Panc1 (cell line): ENCODE data around the gene SLC5A11. TPM values are rescaled to one million over a fixed set of nuclear protein-coding genes. Genes with fewer than 3 reads are reported as not detected.

ENCODE experiments used
- ATAC-seq: fragments of 200-7000 bp; cut with Tn5 transposase; 2 replicates; pipeline ENCODE4 v1.9.1; 2020; ENCODE audit warnings: mild to moderate bottlenecking, moderate library complexity
- BruUV-seq: library from RNA; stranded (reverse); fragments of 400-500 nt; replicated peaks from 2 replicates; lab custom pipeline; 2021; lab: Mats Ljungman, UMichigan
- CTCF ChIA-PET: fragments of 300-600 bp; sonication (Branson Sonifier 250); formaldehyde crosslinking; loops from one replicate; lab custom pipeline; 2022; ENCODE audit warnings: antibody characterized with exemption; lab: Charles Lee
- POLR2A ChIA-PET: fragments of 300-600 bp; sonication (Branson Sonifier 250); formaldehyde crosslinking; loops from one replicate; lab custom pipeline; 2022; ENCODE audit warnings: antibody characterized with exemption; lab: Charles Lee
- DNase-seq: peaks from one replicate; pipeline ENCODE4 v3.0.0-alpha.2; 2010; ENCODE audit warnings: low read depth, low spot score
- H3K27ac ChIP-seq: 2 replicates; pipeline ENCODE4 v1.5.1; 2011; ENCODE audit warnings: mild to moderate bottlenecking, low read length, inconsistent platforms
- H3K27me3 ChIP-seq: fragments of 200-500 bp; sonication (Bioruptor generic); 2 replicates; pipeline ENCODE4 v1.6.0; 2014; ENCODE audit warnings: low read length, inconsistent platforms; ENCODE audit not compliant: control insufficient read depth, insufficient read depth
- H3K36me3 ChIP-seq: fragments of 200-500 bp; sonication (Bioruptor generic); 2 replicates; pipeline ENCODE4 v1.5.1; 2014; ENCODE audit warnings: inconsistent platforms, mild to moderate bottlenecking, low read length, moderate library complexity; ENCODE audit not compliant: control insufficient read depth, insufficient read depth
- H3K4me1 ChIP-seq: 2 replicates; pipeline ENCODE4 v1.5.1; 2011; ENCODE audit warnings: inconsistent platforms, mild to moderate bottlenecking, low read length, moderate library complexity; ENCODE audit not compliant: control insufficient read depth, insufficient read depth
- H3K4me3 ChIP-seq, 2 experiments: 2 replicates each; pipeline ENCODE4 v1.5.1; 2011 to 2012; ENCODE audit warnings: low read depth in 2 of 2, low read length in 2 of 2, mild to moderate bottlenecking in 2 of 2, inconsistent platforms in 1 of 2, moderate library complexity in 1 of 2
- H3K9me3 ChIP-seq: fragments of 200-500 bp; sonication (Bioruptor generic); 2 replicates; pipeline ENCODE4 v1.5.1; 2014; ENCODE audit warnings: low read depth, mild to moderate bottlenecking, inconsistent platforms, low read length, moderate library complexity; ENCODE audit not compliant: control insufficient read depth, insufficient read depth
- POLR2AphosphoS5 ChIP-seq: IDR thresholded peaks from 2 replicates; pipeline ENCODE4 v1.6.1; 2012; ENCODE audit warnings: mild to moderate bottlenecking, low read depth, low read length, moderate library complexity
- SIN3A ChIP-seq: IDR thresholded peaks from 2 replicates; pipeline ENCODE4 v1.6.1; 2012; ENCODE audit warnings: low read depth, mild to moderate bottlenecking, low read length, moderate library complexity, borderline replicate concordance; ENCODE audit not compliant: insufficient read depth
- TCF7L2 ChIP-seq: IDR thresholded peaks from 2 replicates; pipeline ENCODE4 v1.6.1; 2011; ENCODE audit warnings: mild to moderate bottlenecking, low read depth, low read length, inconsistent platforms
- in situ Hi-C: cut with HindIII; loops from 2 replicates; pipeline ENCODE4 v1.10.0; 2016; ENCODE audit warnings: low sequenced_read_pairs, low pct_unique_long_range_greater_than_20kb
- intact Hi-C: fragments of 100-400 bp; cut with micrococcal nuclease; formaldehyde crosslinking; loops from one replicate; pipeline ENCODE4 v1.10.0; 2022; ENCODE audit not compliant: unreplicated experiment
- total RNA-seq: library from RNA; stranded (reverse); gene quantifications from one replicate; pipeline ENCODE4 v1.2.1, GENCODE V29; 2021; ENCODE audit not compliant: unreplicated experiment
- TF ChIP-seq, protein P1 (sequence below): fragments of 450-650 bp; IDR thresholded peaks from 2 replicates; pipeline ENCODE4 v1.5.1; 2017; ENCODE audit warnings: mild to moderate bottlenecking
- TF ChIP-seq, protein P2 (sequence below), 2 experiments: IDR thresholded peaks; 2 replicates each; pipeline ENCODE4 v1.6.1; 2011 to 2012; ENCODE audit warnings: low read depth in 2 of 2, control low read depth in 1 of 2, low read length in 1 of 2, mild to moderate bottlenecking in 1 of 2, moderate library complexity in 1 of 2; ENCODE audit not compliant: insufficient read depth in 1 of 2

SLC5A11 gene
- total RNA-seq, 1 experiment from 2014 or later: 0.13 TPM

DNA sequence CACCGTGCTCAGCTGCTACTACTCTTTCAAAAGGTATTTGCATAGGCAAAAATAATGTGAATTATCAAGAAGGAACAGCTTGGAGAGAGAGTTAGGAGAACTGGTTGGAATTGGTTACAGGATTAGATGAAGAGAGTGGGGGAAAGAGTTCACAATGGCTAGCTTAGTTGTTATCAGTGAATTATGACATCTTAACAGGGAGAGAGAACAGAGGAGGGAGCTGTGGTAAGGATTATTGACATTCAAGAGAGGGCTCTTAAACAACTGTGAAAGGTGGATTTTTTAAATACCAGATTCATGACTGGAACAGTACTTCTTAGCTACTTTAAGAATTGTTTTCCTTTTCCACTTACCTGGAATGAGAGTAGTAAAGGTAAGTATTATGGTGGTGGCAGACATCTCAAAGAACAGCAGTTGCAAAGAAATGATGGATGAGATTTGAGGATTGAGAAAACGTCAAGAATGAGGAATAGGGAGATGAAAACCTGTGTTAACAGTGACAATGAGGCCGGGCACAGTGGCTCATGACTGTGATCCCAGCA, 43.9 kb upstream of the SLC5A11 start:
- DNase-seq (no peak), ATAC-seq (no peak)
- Histone ChIP-seq H3K27ac (no peak overlapping the region), H3K36me3 (peaks cover 67% of the 10 kb centered on the region), H3K4me3 (no peak overlapping the region), H3K9me3 (no peaks in the 10 kb centered on the region), H3K27me3 (no peaks in the 10 kb centered on the region), H3K4me1 (no peaks in the 10 kb centered on the region)
- in situ Hi-C loops: loop anchor here (25.0 kb wide), 1 partner anchor 110 kb away; no protein-coding TSS in a partner anchor
- intact Hi-C loops: no loop called here
- BruUV-seq: no TSS peak
- ChIA-PET CTCF (no interaction called here), POLR2A (no interaction called here)
- no peak for TF ChIP-seq TCF7L2
- TF ChIP-seq, protein P1, sequence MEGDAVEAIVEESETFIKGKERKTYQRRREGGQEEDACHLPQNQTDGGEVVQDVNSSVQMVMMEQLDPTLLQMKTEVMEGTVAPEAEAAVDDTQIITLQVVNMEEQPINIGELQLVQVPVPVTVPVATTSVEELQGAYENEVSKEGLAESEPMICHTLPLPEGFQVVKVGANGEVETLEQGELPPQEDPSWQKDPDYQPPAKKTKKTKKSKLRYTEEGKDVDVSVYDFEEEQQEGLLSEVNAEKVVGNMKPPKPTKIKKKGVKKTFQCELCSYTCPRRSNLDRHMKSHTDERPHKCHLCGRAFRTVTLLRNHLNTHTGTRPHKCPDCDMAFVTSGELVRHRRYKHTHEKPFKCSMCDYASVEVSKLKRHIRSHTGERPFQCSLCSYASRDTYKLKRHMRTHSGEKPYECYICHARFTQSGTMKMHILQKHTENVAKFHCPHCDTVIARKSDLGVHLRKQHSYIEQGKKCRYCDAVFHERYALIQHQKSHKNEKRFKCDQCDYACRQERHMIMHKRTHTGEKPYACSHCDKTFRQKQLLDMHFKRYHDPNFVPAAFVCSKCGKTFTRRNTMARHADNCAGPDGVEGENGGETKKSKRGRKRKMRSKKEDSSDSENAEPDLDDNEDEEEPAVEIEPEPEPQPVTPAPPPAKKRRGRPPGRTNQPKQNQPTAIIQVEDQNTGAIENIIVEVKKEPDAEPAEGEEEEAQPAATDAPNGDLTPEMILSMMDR: no peak
- no peak for TF ChIP-seq POLR2AphosphoS5
- TF ChIP-seq SIN3A: no peak
- TF ChIP-seq, protein P2, sequence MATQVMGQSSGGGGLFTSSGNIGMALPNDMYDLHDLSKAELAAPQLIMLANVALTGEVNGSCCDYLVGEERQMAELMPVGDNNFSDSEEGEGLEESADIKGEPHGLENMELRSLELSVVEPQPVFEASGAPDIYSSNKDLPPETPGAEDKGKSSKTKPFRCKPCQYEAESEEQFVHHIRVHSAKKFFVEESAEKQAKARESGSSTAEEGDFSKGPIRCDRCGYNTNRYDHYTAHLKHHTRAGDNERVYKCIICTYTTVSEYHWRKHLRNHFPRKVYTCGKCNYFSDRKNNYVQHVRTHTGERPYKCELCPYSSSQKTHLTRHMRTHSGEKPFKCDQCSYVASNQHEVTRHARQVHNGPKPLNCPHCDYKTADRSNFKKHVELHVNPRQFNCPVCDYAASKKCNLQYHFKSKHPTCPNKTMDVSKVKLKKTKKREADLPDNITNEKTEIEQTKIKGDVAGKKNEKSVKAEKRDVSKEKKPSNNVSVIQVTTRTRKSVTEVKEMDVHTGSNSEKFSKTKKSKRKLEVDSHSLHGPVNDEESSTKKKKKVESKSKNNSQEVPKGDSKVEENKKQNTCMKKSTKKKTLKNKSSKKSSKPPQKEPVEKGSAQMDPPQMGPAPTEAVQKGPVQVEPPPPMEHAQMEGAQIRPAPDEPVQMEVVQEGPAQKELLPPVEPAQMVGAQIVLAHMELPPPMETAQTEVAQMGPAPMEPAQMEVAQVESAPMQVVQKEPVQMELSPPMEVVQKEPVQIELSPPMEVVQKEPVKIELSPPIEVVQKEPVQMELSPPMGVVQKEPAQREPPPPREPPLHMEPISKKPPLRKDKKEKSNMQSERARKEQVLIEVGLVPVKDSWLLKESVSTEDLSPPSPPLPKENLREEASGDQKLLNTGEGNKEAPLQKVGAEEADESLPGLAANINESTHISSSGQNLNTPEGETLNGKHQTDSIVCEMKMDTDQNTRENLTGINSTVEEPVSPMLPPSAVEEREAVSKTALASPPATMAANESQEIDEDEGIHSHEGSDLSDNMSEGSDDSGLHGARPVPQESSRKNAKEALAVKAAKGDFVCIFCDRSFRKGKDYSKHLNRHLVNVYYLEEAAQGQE (IDR thresholded peaks at IDR 0.05; ENCODE audit: insufficient read depth in 1 of 2, low read depth in 2 of 2, low read length in 1 of 2): no peak

DNA sequence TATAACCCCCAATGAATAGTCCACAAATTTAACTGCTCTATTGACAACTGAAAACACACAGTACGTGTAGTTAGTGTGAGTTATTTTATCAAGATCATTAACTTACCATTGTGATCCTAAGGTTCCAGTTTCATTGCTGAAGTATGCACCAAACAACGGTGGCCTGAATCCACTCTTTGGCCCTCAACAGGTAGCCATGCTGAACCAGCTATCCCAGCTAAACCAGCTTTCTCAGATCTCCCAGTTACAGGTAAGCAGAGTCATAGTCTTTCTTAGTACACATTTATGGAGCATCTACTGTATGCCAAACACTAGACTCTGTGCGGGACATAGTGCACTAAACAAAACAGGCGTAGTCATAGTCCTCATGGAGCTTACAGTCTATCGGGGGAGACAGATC, 40.3 kb upstream of the SLC5A11 start:
- in situ Hi-C loops: loop anchor here (25.0 kb wide), 1 partner anchor 107 kb away; no protein-coding TSS in a partner anchor
- no peaks in the 10 kb centered on the region for H3K9me3 ChIP-seq
- intact Hi-C loops: no loop called here
- H3K4me1 ChIP-seq: no peaks in the 10 kb centered on the region
- H3K27ac ChIP-seq: no peak overlapping the region
- H3K27me3 ChIP-seq: no peaks in the 10 kb centered on the region
- BruUV-seq: no TSS peak
- POLR2A ChIA-PET: no interaction called here
- peaks cover 70% of the 10 kb centered on the region for H3K36me3 ChIP-seq
- ATAC-seq: no peak
- no peak for DNase-seq
- no peak overlapping the region for H3K4me3 ChIP-seq
- CTCF ChIA-PET: no interaction called here
- TF ChIP-seq SIN3A: no peak
- TF ChIP-seq, protein P2 (IDR thresholded peaks at IDR 0.05; ENCODE audit: insufficient read depth in 1 of 2, low read depth in 2 of 2, low read length in 1 of 2): no peak
- no peak for TF ChIP-seq POLR2AphosphoS5
- TF ChIP-seq, protein P1: no peak
- TF ChIP-seq TCF7L2: no peak
